ENCODE measurements around the gene MAGI1.

DNA sequence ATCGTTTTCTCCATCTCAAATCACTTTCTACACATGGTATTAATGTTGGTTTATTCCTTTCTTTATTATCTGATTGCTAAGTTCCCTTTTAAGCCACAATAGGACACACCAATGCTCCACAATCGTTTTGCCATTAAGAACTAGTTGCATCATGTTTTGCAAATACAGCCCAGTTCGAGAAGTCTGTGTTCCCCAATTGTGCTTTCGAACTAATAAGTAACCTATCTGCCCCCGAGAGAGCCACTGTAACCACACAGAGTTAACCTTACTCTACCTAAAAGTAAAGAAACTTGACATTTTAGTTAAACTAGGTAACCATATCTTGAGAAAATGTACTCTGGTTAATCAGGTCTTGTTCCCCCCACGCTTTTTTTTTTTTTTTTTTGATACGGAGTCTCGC, 39.1 kb downstream of the MAGI1 start:
- TF ChIP-seq, protein P1, sequence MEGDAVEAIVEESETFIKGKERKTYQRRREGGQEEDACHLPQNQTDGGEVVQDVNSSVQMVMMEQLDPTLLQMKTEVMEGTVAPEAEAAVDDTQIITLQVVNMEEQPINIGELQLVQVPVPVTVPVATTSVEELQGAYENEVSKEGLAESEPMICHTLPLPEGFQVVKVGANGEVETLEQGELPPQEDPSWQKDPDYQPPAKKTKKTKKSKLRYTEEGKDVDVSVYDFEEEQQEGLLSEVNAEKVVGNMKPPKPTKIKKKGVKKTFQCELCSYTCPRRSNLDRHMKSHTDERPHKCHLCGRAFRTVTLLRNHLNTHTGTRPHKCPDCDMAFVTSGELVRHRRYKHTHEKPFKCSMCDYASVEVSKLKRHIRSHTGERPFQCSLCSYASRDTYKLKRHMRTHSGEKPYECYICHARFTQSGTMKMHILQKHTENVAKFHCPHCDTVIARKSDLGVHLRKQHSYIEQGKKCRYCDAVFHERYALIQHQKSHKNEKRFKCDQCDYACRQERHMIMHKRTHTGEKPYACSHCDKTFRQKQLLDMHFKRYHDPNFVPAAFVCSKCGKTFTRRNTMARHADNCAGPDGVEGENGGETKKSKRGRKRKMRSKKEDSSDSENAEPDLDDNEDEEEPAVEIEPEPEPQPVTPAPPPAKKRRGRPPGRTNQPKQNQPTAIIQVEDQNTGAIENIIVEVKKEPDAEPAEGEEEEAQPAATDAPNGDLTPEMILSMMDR (conservative IDR thresholded peaks at IDR 0.05 in 1 of 2, IDR thresholded peaks at IDR 0.05 in 1 of 2; ENCODE audit: low read depth in 1 of 2, low read length in 2 of 2), result no peak
- no peak for TF ChIP-seq EZH2 (IDR thresholded peaks at IDR 0.05; ENCODE audit: low read length, missing control alignments)
